Thymus (tissue), 2 donors: ENCODE results near the gene MAPK7. TPM values are rescaled to one million over a fixed set of nuclear protein-coding genes. Genes with fewer than 3 reads are reported as not detected.

Experiments
- polyA plus RNA-seq: library from polyadenylated mRNA; stranded (reverse); fragments of 200-250 nt; gene quantifications from one replicate; pipeline ENCODE4 v1.2.3, GENCODE V29; 2013
- total RNA-seq: library from RNA; stranded (reverse); fragments of 120-200 nt; gene quantifications from one replicate; pipeline ENCODE4 v1.2.4, GENCODE V29; 2013
- donor health status: healthy.

Gene MAPK7
- total and polyA plus RNA-seq, 2 donors, result 3.3 to 13.7 TPM

Other genes starting within 250 kb of the MAPK7 start
- gene EPN2, start 141.1 kb upstream of the MAPK7 start, total RNA-seq, result 3.8 TPM
- gene EPN2, start 141.1 kb upstream of the MAPK7 start, polyA plus RNA-seq, result 8.5 TPM
- 5.4 TPM for gene B9D1, start 15.8 kb upstream of the MAPK7 start, total RNA-seq
- gene B9D1, start 15.8 kb upstream of the MAPK7 start, polyA plus RNA-seq, result 6.4 TPM
- gene MFAP4, start 8.7 kb downstream of the MAPK7 start, total RNA-seq, result 21.4 TPM
- 10.2 TPM for gene MFAP4, start 8.7 kb downstream of the MAPK7 start, polyA plus RNA-seq
- gene RNF112, start 32.7 kb downstream of the MAPK7 start, total RNA-seq, result 0.14 TPM
- 0.98 TPM for gene RNF112, start 32.7 kb downstream of the MAPK7 start, polyA plus RNA-seq
- 0.33 TPM for gene SLC47A1, start 155.4 kb downstream of the MAPK7 start, total RNA-seq
- 1.4 TPM for gene SLC47A1, start 155.4 kb downstream of the MAPK7 start, polyA plus RNA-seq